GM11168 (cell line): ENCODE measurements around the gene PXT1.

Experiments
- in situ Hi-C: fragments of 300-500 bp; cut with MboI; formaldehyde crosslinking; loops from one replicate; pipeline ENCODE4 v1.12.0; 2022; ENCODE audit warnings: low sequenced_read_pairs; ENCODE audit not compliant: unreplicated experiment

Gene PXT1

DNA sequence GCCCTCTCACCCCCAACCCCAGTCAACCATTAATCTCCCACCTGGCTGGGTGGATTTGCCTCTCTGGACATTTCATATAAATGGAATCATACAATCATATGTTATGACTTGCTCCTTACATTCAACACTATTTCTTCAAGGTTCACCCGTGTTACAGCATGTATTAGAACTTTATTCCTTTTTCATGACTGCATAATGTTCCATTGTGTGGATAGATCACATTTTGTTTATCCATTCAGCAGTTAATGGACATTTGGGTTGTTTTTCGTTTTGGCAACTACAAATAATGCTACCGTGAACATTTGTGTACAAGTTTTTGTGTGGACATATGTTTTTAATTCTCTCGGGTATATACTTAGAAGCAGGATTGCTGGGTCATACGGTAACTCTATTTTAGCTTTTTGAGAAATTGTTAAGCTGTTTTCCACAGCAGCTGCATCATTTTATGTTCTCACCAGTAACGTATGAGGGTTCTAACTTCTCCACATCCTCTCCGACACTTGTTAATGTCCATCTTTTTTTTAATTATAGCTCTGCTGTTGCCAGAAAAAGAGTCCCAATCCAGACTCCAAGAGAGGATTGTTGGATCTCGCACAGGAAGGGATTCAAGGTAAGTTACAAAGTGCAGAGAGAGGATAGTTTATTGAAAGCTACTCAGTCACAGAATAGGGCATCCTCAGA is 90.0 kb downstream of the PXT1 start:
- in situ Hi-C loops = no loop called here

DNA sequence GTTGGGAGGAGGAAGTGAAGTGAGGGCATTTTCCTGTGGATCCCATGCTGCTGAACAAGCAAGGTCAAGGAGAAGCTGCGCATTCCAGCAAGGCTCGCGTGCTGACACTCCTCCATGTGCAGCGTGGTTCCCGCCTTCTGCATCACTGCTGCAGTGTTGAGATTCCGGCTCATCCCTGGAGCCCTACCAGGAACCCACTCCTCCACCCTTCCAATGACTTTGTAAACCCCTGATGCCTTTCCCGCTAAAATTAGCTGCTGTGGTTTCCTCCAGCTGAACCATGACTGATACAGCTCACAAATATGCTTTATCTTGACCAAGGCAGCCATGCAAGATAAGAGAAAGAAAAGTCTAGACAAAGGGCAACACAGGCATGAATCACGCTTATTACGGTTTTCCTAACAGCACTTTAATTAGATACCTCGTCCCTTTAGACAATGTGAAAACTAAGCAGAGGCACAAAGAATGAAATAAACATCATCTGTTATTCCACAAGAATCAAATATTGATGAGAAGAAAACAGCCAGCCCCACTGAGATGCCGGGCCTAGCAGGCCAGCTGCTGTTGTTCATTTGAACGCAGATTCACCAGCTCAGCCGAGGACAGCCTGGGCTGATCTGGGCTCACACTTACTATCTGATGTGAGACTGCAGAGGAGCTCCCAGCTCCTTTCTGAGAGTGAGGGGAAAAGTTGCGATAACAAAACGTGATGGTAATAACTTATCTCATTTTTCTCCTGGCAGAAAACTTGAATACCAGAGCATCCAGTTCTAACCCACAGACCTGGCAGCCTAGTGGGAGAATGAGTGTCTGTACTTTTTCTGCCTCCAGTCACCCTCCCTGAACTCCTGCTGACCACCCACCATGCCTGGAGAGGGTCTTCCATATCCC is 91.7 kb downstream of the PXT1 start:
- in situ Hi-C loops = no loop called here

DNA sequence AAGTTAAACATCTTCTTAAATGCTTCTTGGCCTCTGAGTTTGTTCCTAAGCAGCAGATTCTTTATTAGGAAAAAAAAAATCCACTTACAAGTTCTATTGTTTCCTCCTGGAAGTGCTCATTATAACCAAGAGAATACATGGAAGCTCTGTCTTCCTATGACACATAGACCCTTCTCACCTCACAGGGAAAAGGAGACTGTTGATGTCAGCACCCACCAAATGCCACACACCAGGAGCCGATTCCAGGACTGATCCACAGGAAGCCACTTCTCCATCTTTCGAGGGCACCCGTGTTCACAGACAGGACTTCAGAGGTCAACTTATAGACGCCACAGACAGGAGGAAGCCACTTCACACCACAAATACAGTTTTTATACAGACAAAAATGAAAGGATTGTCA is 92.6 kb downstream of the PXT1 start:
- in situ Hi-C loops = no loop called here

DNA sequence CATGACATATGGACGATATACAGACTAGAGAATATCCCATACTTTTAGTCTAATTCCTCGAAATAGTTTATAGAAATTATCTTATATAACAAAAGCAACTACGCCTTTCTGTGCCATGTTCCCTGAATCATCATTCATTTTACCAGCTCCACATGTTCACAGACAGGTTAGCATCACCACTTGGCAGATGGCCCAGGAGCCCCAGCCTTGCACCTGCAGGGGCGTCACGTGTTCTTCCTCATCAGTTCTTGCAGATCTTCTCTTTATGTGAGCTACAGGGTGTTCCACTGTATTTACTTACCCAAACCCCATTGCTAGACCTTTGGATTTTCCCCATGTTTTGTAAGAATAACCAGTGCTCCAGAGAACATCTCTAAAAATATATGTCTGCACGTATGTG is 93.4 kb downstream of the PXT1 start:
- in situ Hi-C loops = no loop called here

DNA sequence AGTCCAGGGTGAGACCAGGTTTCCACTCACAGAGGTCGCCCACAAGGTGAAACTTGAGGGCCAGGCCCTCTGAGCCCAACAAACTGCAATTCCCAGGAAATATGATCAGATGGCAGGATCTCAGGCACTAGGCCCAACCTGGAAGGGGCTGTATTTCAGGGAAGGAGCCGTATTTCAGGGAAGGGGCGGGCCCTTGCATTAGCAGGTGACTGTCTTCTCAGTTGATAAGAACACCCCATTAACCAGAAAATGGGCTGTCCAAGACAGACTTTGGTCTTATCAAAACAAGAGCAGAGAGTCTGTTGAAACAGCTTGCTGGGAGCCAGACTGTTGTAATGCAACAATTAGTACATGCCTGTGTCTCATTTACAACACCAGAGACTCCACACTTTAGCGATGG is 95.0 kb downstream of the PXT1 start:
- in situ Hi-C loops = no loop called here

DNA sequence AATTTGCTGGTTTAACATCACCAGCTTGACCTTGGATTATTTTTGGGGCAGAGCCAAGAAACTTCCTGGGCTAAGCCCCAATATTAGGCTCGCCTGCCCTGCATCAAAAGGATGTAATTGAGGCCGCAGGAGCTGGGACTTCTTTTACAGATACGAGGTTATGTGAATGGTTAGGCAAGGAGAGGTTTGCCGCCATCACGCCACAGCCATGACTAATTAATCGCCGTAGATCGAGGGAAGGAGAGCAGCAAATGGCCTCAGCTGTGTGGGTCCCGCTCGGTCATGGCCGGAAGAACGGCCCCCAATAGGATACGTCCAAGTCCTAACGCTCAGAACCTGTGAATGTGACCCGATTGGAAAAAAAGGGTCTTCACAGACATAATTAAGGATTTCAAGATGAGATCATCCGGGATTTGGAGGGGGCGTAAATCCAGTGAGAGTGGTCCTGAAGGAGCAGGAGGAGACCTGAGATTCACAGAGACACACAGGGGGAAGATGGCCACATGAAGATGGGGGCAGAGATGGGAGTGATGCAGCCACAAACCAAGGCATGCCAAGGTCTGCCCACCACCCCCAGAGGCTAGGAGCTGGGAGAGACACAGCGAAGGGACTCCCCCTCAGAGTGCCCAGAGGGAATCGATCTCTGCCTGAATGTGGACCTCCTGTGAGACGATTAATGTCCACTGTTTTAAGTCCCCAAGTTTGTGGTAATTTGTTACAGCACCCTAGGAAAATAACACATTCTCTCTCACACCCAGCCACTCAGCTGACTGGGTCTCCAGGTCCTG is 96.0 kb downstream of the PXT1 start:
- in situ Hi-C loops = no loop called here

DNA sequence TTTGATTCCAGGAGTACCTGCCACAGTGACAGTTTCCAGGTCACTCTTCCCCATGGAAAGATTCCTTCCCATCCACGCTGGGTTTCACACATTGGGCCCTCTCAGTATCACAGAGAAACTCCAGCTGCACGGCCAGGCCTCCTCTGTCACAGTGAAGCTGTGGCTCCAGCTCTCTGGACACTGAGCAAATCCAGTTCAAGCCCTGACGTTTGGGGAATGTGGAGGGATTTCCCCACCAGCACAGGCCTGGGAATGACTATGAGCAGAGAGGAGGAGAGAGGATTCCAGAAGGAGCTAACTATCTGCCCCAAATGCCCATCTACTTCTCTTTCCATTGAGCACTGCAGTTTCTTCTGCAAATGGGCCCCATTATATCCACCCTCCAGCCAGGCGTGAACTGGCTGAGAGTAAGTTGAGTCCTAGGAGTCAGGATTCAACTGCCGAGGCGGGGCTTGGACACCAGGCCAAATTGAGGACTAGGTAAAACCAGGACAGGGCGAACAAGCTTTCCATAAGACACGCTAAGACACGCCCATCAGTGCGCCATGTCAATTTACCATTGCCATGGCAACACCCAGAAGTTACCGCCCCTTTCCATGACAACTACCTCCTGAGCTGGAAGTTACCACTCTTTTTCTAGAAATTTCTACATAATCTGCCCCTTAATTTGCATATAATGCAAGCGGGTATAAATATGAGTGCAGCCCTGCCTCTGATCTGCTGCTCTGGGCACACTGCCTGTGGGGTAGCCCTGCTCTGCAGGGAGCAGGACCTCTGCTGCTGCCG is 96.8 kb downstream of the PXT1 start:
- in situ Hi-C loops = no loop called here

DNA sequence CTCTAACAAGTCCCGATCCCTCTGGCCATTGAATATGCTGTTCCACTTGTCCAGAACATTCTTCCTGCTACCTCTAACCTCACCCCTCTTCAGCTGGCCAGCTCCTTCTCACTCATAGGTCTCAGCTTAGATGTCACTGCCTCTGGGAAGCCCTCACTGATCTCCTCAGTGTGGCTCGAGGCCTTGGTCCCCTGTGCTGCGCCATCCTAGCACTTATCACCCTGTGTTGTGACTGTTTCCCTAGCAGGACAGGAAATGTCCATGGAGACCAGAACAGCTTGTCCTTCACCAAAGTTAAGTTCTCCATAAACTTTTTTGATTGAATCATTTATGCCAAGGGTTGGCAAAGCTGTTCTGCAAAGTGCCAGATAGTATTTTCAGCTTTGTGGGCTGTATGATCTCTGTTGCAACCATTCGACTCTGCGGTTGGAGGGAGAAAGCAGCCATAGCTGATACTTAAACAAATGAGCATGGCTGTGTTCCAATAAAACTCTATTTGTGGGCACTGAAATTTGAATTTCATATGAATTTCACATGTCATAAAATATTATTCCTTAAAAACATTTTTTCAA is 99.5 kb downstream of the PXT1 start:
- in situ Hi-C loops = no loop called here

DNA sequence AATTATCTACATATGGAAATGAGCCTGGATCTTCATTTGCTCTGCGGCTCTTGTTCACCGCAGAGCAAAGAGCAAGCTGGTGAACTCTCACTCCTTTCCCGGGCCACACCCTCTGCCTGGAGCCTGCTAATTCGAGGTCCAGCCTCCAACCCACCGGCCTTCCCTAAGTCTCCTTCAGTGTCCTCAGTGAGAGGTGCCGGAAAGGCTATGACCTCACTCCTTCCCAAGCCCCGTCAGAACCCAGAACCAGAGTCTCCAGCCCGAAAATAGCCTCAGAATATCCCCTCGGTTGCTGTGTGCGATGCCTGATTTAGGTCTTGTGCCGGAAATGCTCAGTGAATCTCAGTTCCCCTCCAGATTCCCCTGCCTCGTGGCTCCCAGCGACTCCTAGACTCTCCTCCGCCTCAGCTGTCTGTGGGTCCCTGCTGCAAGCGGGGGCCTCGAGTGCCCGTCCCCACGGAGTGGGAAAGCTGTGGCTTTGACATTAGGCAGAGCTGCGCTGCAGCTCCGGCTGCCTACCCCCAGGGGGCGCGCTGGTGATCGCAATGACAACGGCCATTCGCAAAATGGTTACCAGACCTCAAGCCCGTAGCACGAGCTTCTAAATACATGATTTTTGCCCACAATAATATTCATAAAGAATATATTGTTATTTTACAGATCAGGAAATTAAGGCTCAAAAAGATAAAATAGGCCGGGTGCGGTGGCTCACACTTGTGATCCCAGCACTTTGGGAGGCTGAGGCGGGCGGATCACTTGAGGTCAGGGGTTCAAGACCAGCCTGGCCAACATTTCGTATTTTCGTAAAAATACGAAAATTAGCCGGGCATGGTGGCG is 101.8 kb downstream of the PXT1 start:
- in situ Hi-C loops = no loop called here
